Neuronal stem cell (in vitro differentiated cells): ENCODE results near the gene SSH3.
A peak's percentile ranks its signal among the peaks of the same experiment; 100 is the strongest.

ENCODE experiments used
- DNase-seq: peaks from one replicate; pipeline ENCODE4 v3.0.0-alpha.2; 2013; ENCODE audit warnings: low spot score
- H2AFZ ChIP-seq: one replicate; pipeline ENCODE4 v1.6.1; 2013; ENCODE audit warnings: mild to moderate bottlenecking, low read length, inconsistent platforms
- H2AK5ac ChIP-seq: 2 replicates; pipeline ENCODE4 v1.6.1; 2013; ENCODE audit warnings: low read depth, mild to moderate bottlenecking, inconsistent platforms, low read length, moderate library complexity, mixed read lengths
- H2BK120ac ChIP-seq: 2 replicates; pipeline ENCODE4 v1.6.1; 2013; ENCODE audit warnings: low read depth, mild to moderate bottlenecking, inconsistent platforms, low read length, moderate library complexity, mixed read lengths
- H2BK12ac ChIP-seq: one replicate; pipeline ENCODE4 v1.6.1; 2013; ENCODE audit warnings: low read length, inconsistent platforms
- H2BK15ac ChIP-seq: 2 replicates; pipeline ENCODE4 v1.6.1; 2013; ENCODE audit warnings: mild to moderate bottlenecking, low read length, inconsistent platforms, mixed read lengths
- H2BK5ac ChIP-seq: one replicate; pipeline ENCODE4 v1.6.1; 2013; ENCODE audit warnings: inconsistent platforms, mild to moderate bottlenecking, low read length, moderate library complexity
- H3K14ac ChIP-seq: one replicate; pipeline ENCODE4 v1.6.1; 2013; ENCODE audit warnings: low read length, inconsistent platforms
- H3K18ac ChIP-seq: 2 replicates; pipeline ENCODE4 v1.6.1; 2013; ENCODE audit warnings: low read length, inconsistent platforms
- H3K23ac ChIP-seq: 2 replicates; pipeline ENCODE4 v1.6.1; 2013; ENCODE audit warnings: low read depth, mild to moderate bottlenecking, mixed read lengths, low read length, inconsistent platforms; ENCODE audit not compliant: poor library complexity
- H3K27ac ChIP-seq: replicated peaks from 3 replicates; pipeline ENCODE4 v1.5.1; 2013; ENCODE audit warnings: low read length, inconsistent platforms
- H3K27me3 ChIP-seq, 3 experiments: 2 replicates each; pipeline ENCODE4 v1.6.1; 2013; ENCODE audit warnings: low read length in 3 of 3, mild to moderate bottlenecking in 2 of 3, inconsistent platforms in 1 of 3, low read depth in 1 of 3, mixed read lengths in 1 of 3, moderate library complexity in 1 of 3; ENCODE audit not compliant: control insufficient read depth in 3 of 3, insufficient read depth in 3 of 3
- H3K36me3 ChIP-seq, 2 donors: replicated peaks in 1 of 2; 2 replicates each; pipeline ENCODE4 v1.6.1; 2013; ENCODE audit warnings: low read length in 2 of 2; ENCODE audit not compliant: control insufficient read depth in 2 of 2, insufficient read depth in 2 of 2
- H3K4ac ChIP-seq: 2 replicates; pipeline ENCODE4 v1.6.1; 2013; ENCODE audit warnings: inconsistent platforms, mild to moderate bottlenecking, low read length, moderate library complexity
- H3K4me1 ChIP-seq, 2 donors: 1 replicate in 1 of 2; 2 replicates in 1 of 2; pipeline ENCODE4 v1.6.1; 2013; ENCODE audit warnings: low read length in 2 of 2, low read depth in 1 of 2; ENCODE audit not compliant: control insufficient read depth in 2 of 2, insufficient read depth in 1 of 2
- H3K4me2 ChIP-seq: one replicate; pipeline ENCODE4 v1.6.1; 2013; ENCODE audit warnings: mild to moderate bottlenecking, low read length, inconsistent platforms; ENCODE audit not compliant: insufficient read depth, poor library complexity, severe bottlenecking
- H3K4me3 ChIP-seq, 2 donors: 2 replicates each; pipeline ENCODE4 v1.5.1; 2013; ENCODE audit warnings: low read length in 2 of 2, mild to moderate bottlenecking in 2 of 2, inconsistent platforms in 1 of 2, moderate library complexity in 1 of 2
- H3K79me1 ChIP-seq: one replicate; pipeline ENCODE4 v1.6.1; 2013; ENCODE audit warnings: low read depth, mild to moderate bottlenecking, inconsistent platforms, low read length, moderate library complexity
- H3K9ac ChIP-seq: one replicate; pipeline ENCODE4 v1.6.1; 2013; ENCODE audit warnings: mild to moderate bottlenecking, low read depth, low read length, inconsistent platforms; ENCODE audit not compliant: poor library complexity
- H3K9me3 ChIP-seq, 2 donors: replicated peaks in 1 of 2; 2 replicates each; pipeline versions ENCODE3 to v1.6.1; 2013; ENCODE audit warnings: low read length in 2 of 2, mild to moderate bottlenecking in 2 of 2, inconsistent platforms in 1 of 2, low read depth in 1 of 2, mixed read lengths in 1 of 2, moderate library complexity in 1 of 2; ENCODE audit not compliant: control insufficient read depth in 2 of 2, insufficient read depth in 1 of 2
- H4K8ac ChIP-seq: one replicate; pipeline ENCODE4 v1.6.1; 2013; ENCODE audit warnings: low read depth, mild to moderate bottlenecking, inconsistent platforms, low read length, moderate library complexity
- H4K91ac ChIP-seq: one replicate; pipeline ENCODE4 v1.6.1; 2013; ENCODE audit warnings: low read length, low read depth, mild to moderate bottlenecking, inconsistent platforms; ENCODE audit not compliant: poor library complexity
- WGBS, 2 donors: extraction: QIAGEN DNeasy Blood & Tissue Kit; methylation state at CpG; one replicate each; pipeline ENCODE4 v1.1.7; 2013; ENCODE audit warnings: missing lambda C conversion rate in 2 of 2, mixed read lengths in 1 of 2; ENCODE audit not compliant: insufficient read length in 2 of 2, insufficient replicate concordance in 1 of 2; ENCODE audit errors: extremely low coverage in 2 of 2; 5-methylcytosine and 5-hydroxymethylcytosine counted together

SSH3 gene

GRCh38 chr11:67315325-67315909, 12.1 kb downstream of the SSH3 start:
- Histone ChIP-seq H2AFZ (peak overlapping the region; percentile 23), H2BK15ac (no peak overlapping the region), H3K4me1 (peaks cover 3 to 5% of the 10 kb centered on the region in 2 donors), H3K23ac (no peak overlapping the region), H3K4me3 (no peak overlapping the region), H3K27me3 (peaks cover 0 to 9% (median 0%) of the 10 kb centered on the region in 3 experiments), H3K18ac (no peak overlapping the region), H2BK12ac (no peak overlapping the region), H3K9ac (no peak overlapping the region), H4K8ac (no peak overlapping the region), H3K4ac (no peak overlapping the region), H3K36me3 (no peaks in the 10 kb centered on the region), H3K4me2 (no peak overlapping the region), H2BK5ac (no peak overlapping the region), H3K9me3 (peaks cover 0 to 2% of the 10 kb centered on the region in 2 donors), H3K79me1 (peaks cover 2% of the 10 kb centered on the region), H3K14ac (no peak overlapping the region), H3K27ac (no peak overlapping the region), H2AK5ac (no peak overlapping the region), H4K91ac (no peak overlapping the region), H2BK120ac (no peak overlapping the region)
- WGBS, 2 donors, result no CpG with 5 or more reads among the region's 9 CpGs
- no peak for DNase-seq

- Histone ChIP-seq H2BK5ac (no peak overlapping the region), H4K91ac (no peak overlapping the region), H3K4me1 (peaks cover 3 to 5% of the 10 kb centered on the region in 2 donors), H3K9me3 (no peaks in the 10 kb centered on the region), H3K27ac (peak overlapping the region; percentile 96), H3K18ac (no peak overlapping the region), H3K79me1 (no peaks in the 10 kb centered on the region), H2BK120ac (no peak overlapping the region), H2BK15ac (no peak overlapping the region), H3K27me3 (peaks cover 0 to 9% (median 0%) of the 10 kb centered on the region in 3 experiments), H3K4me3 (peak overlapping the region; percentile 88 to 90), H3K36me3 (peaks cover 0 to 1% of the 10 kb centered on the region in 2 donors), H2BK12ac (no peak overlapping the region), H2AFZ (peak overlapping the region; percentile 98), H3K23ac (no peak overlapping the region), H2AK5ac (no peak overlapping the region), H4K8ac (no peak overlapping the region), H3K4me2 (peak overlapping the region; percentile 92), H3K9ac (no peak overlapping the region), H3K4ac (no peak overlapping the region), H3K14ac (no peak overlapping the region)
- WGBS, 2 donors, result no CpG with 5 or more reads among the region's 10 CpGs
- DNase-seq, result no peak
Measured at GRCh38 chr11:67316882-67317204, 13.5 kb downstream of the SSH3 start.

GRCh38 chr11:67317205-67317887, 14.0 kb downstream of the SSH3 start:
- WGBS, 2 donors, result no CpG with 5 or more reads among the region's 55 CpGs
- no peaks in the 10 kb centered on the region for H3K9me3 ChIP-seq
- peaks cover 0 to 9% (median 0%) of the 10 kb centered on the region in 3 experiments for H3K27me3 ChIP-seq
- no peak overlapping the region for H4K91ac ChIP-seq
- H3K79me1 ChIP-seq, result no peaks in the 10 kb centered on the region
- H4K8ac ChIP-seq, result no peak overlapping the region
- peak overlapping the region; percentile 88 to 90 for H3K4me3 ChIP-seq
- peak overlapping the region; percentile 96 for H3K27ac ChIP-seq
- peak overlapping the region; percentile 90 for H3K9ac ChIP-seq
- H3K23ac ChIP-seq, result peak overlapping the region; percentile 92
- no peak overlapping the region for H2BK120ac ChIP-seq
- H2BK12ac ChIP-seq, result no peak overlapping the region
- peaks cover 3 to 5% of the 10 kb centered on the region in 2 donors for H3K4me1 ChIP-seq
- peak overlapping the region; percentile 92 for H3K4me2 ChIP-seq
- H2AK5ac ChIP-seq, result no peak overlapping the region
- DNase-seq, result peak; percentile 99
- no peak overlapping the region for H3K4ac ChIP-seq
- peaks cover 0 to 1% of the 10 kb centered on the region in 2 donors for H3K36me3 ChIP-seq
- no peak overlapping the region for H2BK15ac ChIP-seq
- peak overlapping the region; percentile 97 for H3K18ac ChIP-seq
- H2BK5ac ChIP-seq, result peak overlapping the region; percentile 59
- peak overlapping the region; percentile 98 for H2AFZ ChIP-seq
- no peak overlapping the region for H3K14ac ChIP-seq

- H3K79me1 ChIP-seq, result no peaks in the 10 kb centered on the region
- no peak overlapping the region for H3K14ac ChIP-seq
- peaks cover 0 to 1% of the 10 kb centered on the region in 2 donors for H3K36me3 ChIP-seq
- H2BK12ac ChIP-seq, result no peak overlapping the region
- peaks cover 0 to 9% (median 0%) of the 10 kb centered on the region in 3 experiments for H3K27me3 ChIP-seq
- peak overlapping the region; percentile 90 for H3K18ac ChIP-seq
- H2BK15ac ChIP-seq, result no peak overlapping the region
- DNase-seq, result no peak
- peaks cover 5 to 6% of the 10 kb centered on the region in 2 donors for H3K4me1 ChIP-seq
- H2BK5ac ChIP-seq, result peak overlapping the region; percentile 59
- H3K4ac ChIP-seq, result no peak overlapping the region
- H2AK5ac ChIP-seq, result no peak overlapping the region
- H3K4me3 ChIP-seq, result peak overlapping the region; percentile 88 to 90
- H3K4me2 ChIP-seq, result peak overlapping the region; percentile 92
- WGBS, 2 donors, result no CpG with 5 or more reads among the region's 53 CpGs
- H3K23ac ChIP-seq, result peak overlapping the region; percentile 92
- no peak overlapping the region for H4K8ac ChIP-seq
- H3K27ac ChIP-seq, result no peak overlapping the region
- no peak overlapping the region for H4K91ac ChIP-seq
- H3K9ac ChIP-seq, result peak overlapping the region; percentile 88
- no peaks in the 10 kb centered on the region for H3K9me3 ChIP-seq
- H2BK120ac ChIP-seq, result no peak overlapping the region
- H2AFZ ChIP-seq, result peak overlapping the region; percentile 98
Measured at GRCh38 chr11:67317888-67318555, 14.7 kb downstream of the SSH3 start.
